HG03139 (cell line): ENCODE results near the gene PTX3.

Experiments used
- ATAC-seq: cut with Tn5 transposase; IDR thresholded peaks from one replicate; pipeline ENCODE4 v1.9.1; 2021; ENCODE audit not compliant: unreplicated experiment

The PTX3 gene

GRCh38 chr3:157471064-157471463 lies 34.4 kb downstream of the PTX3 start:
- no peak for ATAC-seq

GRCh38 chr3:157472648-157473047 lies 36.0 kb downstream of the PTX3 start:
- no peak for ATAC-seq

GRCh38 chr3:157475921-157476414 lies 39.3 kb downstream of the PTX3 start:
- no peak for ATAC-seq

GRCh38 chr3:157477441-157477840 lies 40.8 kb downstream of the PTX3 start:
- ATAC-seq: no peak

- ATAC-seq: no peak
These were observed 43.0 kb downstream of the PTX3 start for GRCh38 chr3:157479464-157480243.

- no peak for ATAC-seq
These were observed 50.7 kb downstream of the PTX3 start for GRCh38 chr3:157487339-157487738.

- ATAC-seq: no peak
These were observed 51.5 kb downstream of the PTX3 start for GRCh38 chr3:157488144-157488543.

GRCh38 chr3:157491136-157491535 lies 54.5 kb downstream of the PTX3 start:
- no peak for ATAC-seq
